GM18517 (cell line): Measurements from ENCODE around the gene WASHC4.

Experiments
- ATAC-seq: cut with Tn5 transposase; IDR thresholded peaks from one replicate; pipeline ENCODE4 v1.9.1; 2021; ENCODE audit warnings: mild to moderate bottlenecking, moderate library complexity; ENCODE audit not compliant: unreplicated experiment

The WASHC4 gene

GRCh38 chr12:105202202-105202601 is 94.7 kb downstream of the WASHC4 start:
- ATAC-seq = no peak

- no peak for ATAC-seq
These were observed 96.6 kb downstream of the WASHC4 start for GRCh38 chr12:105204127-105204526.

GRCh38 chr12:105204916-105205315 is 97.4 kb downstream of the WASHC4 start:
- no peak for ATAC-seq

GRCh38 chr12:105205322-105206048 is 98.0 kb downstream of the WASHC4 start:
- no peak for ATAC-seq

GRCh38 chr12:105206686-105207374 is 99.3 kb downstream of the WASHC4 start:
- no peak for ATAC-seq

- ATAC-seq = no peak
These were observed 101.6 kb downstream of the WASHC4 start for GRCh38 chr12:105209091-105209490.

GRCh38 chr12:105212438-105212837 is 104.9 kb downstream of the WASHC4 start:
- no peak for ATAC-seq

- ATAC-seq = no peak
These were observed 106.6 kb downstream of the WASHC4 start for GRCh38 chr12:105214148-105214547.

- ATAC-seq = no peak
These were observed 107.3 kb downstream of the WASHC4 start for GRCh38 chr12:105214670-105215375.

GRCh38 chr12:105218434-105218833 is 110.9 kb downstream of the WASHC4 start:
- ATAC-seq = no peak
